K562 (cell line): ENCODE results near the gene RPL28. TPM values are rescaled to one million over a fixed set of nuclear protein-coding genes. Genes with fewer than 3 reads are reported as not detected.

ENCODE experiments used
- ATAC-seq: fragments of 200-7000 bp; cut with Tn5 transposase; 3 replicates; pipeline ENCODE4 v1.9.1; 2020; ENCODE audit warnings: moderate library complexity
- BruUV-seq: library from RNA; stranded (reverse); fragments of 400-500 nt; replicated peaks from 2 replicates; lab custom pipeline; 2021; lab: Mats Ljungman, UMichigan
- CTCF ChIA-PET: fragments of 300-600 bp; formaldehyde crosslinking; extraction: SDS; loops from one replicate; lab custom pipeline; 2021; ENCODE audit warnings: low intra/inter-chr PET ratio; lab: Yijun Ruan, JAX
- POLR2A ChIA-PET: fragments of 300-600, 350-650 bp; sonication (Branson Sonifier 250); formaldehyde crosslinking; extraction: SDS; loops from one replicate; lab custom pipeline; 2021; ENCODE audit warnings: antibody characterized with exemption, inconsistent platforms; lab: Yijun Ruan, JAX
- DNase-seq, 4 experiments: peaks; one replicate each; pipeline versions ENCODE4 v3.0.0 to v3.0.0-alpha.2; 2011 to 2018; ENCODE audit warnings: low spot score in 3 of 4, mixed read lengths in 3 of 4; ENCODE audit errors: extremely low read depth in 1 of 4
- FAIRE-seq: peaks from 2 replicates; lab custom pipeline; 2011; peaks lifted over from hg19 to GRCh38; lab: Jason Lieb, UNC
- H2AFZ ChIP-seq: 2 replicates; pipeline ENCODE4 v1.6.0; 2011; ENCODE audit warnings: low read depth, low read length, control low read depth, inconsistent platforms
- H3K27ac ChIP-seq: fragments of 200-600 bp; 3 replicates; pipeline ENCODE4 v1.8.0; 2011; ENCODE audit warnings: low read depth, mild to moderate bottlenecking, control low read depth, inconsistent platforms, low read length, moderate library complexity, mixed read lengths; ENCODE audit errors: extremely low read depth
- H3K27me3 ChIP-seq, 2 experiments: fragments of 300-600 bp in 1 of 2; 2 replicates in 1 of 2; 3 replicates in 1 of 2; pipeline versions ENCODE4 v1.6.0 to v1.8.0; 2011; ENCODE audit warnings: inconsistent platforms in 2 of 2, low read length in 2 of 2, mild to moderate bottlenecking in 1 of 2, mixed read lengths in 1 of 2, moderate library complexity in 1 of 2; ENCODE audit not compliant: control insufficient read depth in 2 of 2, insufficient read depth in 2 of 2
- H3K36me3 ChIP-seq: fragments of 300-600 bp; 3 replicates; pipeline ENCODE4 v1.8.0; 2011; ENCODE audit warnings: mild to moderate bottlenecking, low read length, inconsistent platforms; ENCODE audit not compliant: control insufficient read depth, insufficient read depth
- H3K4me1 ChIP-seq, 2 experiments: fragments of 200-600 bp in 1 of 2; replicated peaks in 1 of 2; 2 replicates in 1 of 2; 3 replicates in 1 of 2; pipeline versions ENCODE4 v1.5.1 to v1.8.0; 2011; ENCODE audit warnings: inconsistent platforms in 2 of 2, low read length in 2 of 2, mild to moderate bottlenecking in 1 of 2, mixed read lengths in 1 of 2, moderate library complexity in 1 of 2; ENCODE audit not compliant: control insufficient read depth in 2 of 2, insufficient read depth in 2 of 2
- H3K4me2 ChIP-seq: 2 replicates; pipeline ENCODE4 v1.6.1; 2011; ENCODE audit warnings: low read length, control low read depth, inconsistent platforms, mixed read lengths; ENCODE audit not compliant: insufficient read depth
- H3K4me3 ChIP-seq: fragments of 200-600 bp; sonication (generic), shearing (Covaris generic); 2 replicates; pipeline ENCODE4 v1.5.1; 2016; ENCODE audit warnings: control low read depth, inconsistent platforms
- H3K79me2 ChIP-seq: fragments of 200-600 bp; 3 replicates; pipeline ENCODE4 v1.8.0; 2011; ENCODE audit warnings: low read length, inconsistent platforms; ENCODE audit not compliant: control insufficient read depth, insufficient read depth
- H3K9ac ChIP-seq, 2 experiments: 2 replicates each; pipeline versions ENCODE4 v1.6.0 to v1.6.1; 2011; ENCODE audit warnings: low read depth in 2 of 2, low read length in 2 of 2, control low read depth in 1 of 2, inconsistent platforms in 1 of 2, mild to moderate bottlenecking in 1 of 2, mixed read lengths in 1 of 2; ENCODE audit not compliant: insufficient read depth in 1 of 2
- H3K9me1 ChIP-seq: one replicate; pipeline ENCODE4 v1.6.0; 2011; ENCODE audit warnings: inconsistent platforms, mild to moderate bottlenecking, low read length, moderate library complexity; ENCODE audit not compliant: control insufficient read depth, insufficient read depth
- H3K9me3 ChIP-seq: replicated peaks from 2 replicates; pipeline ENCODE4 v1.5.1; 2011; ENCODE audit warnings: low read depth, low read length, inconsistent platforms; ENCODE audit not compliant: control insufficient read depth, insufficient read depth
- H4K20me1 ChIP-seq: replicated peaks from 2 replicates; pipeline ENCODE4 v1.6.1; 2011; ENCODE audit warnings: low read length, inconsistent platforms, mixed read lengths; ENCODE audit not compliant: control insufficient read depth, insufficient read depth
- CBFA2T3 ChIP-seq: fragments of 450-650 bp; IDR thresholded peaks from 2 replicates; pipeline ENCODE4 v1.6.1; 2017
- NFIC ChIP-seq: fragments of 450-650 bp; IDR thresholded peaks from 2 replicates; pipeline ENCODE4 v1.6.1; 2017; ENCODE audit warnings: mild to moderate bottlenecking, inconsistent platforms
- RBFOX2 ChIP-seq: fragments of 200-400 bp; formaldehyde crosslinking; IDR thresholded peaks from 2 replicates; pipeline ENCODE4 v1.6.1; 2017; ENCODE audit warnings: low read depth, mild to moderate bottlenecking, low read length, moderate library complexity
- WGBS: fragments of 100-300 bp; shearing (Covaris generic); methylation state at CpG from one replicate; pipeline ENCODE4 v1.1.6; 2016; ENCODE audit warnings: low coverage, mixed read lengths; ENCODE audit not compliant: insufficient coverage; ENCODE audit errors: missing lambda C conversion rate; 5-methylcytosine and 5-hydroxymethylcytosine counted together
- in situ Hi-C: fragments of 300-500 bp; cut with MboI; formaldehyde crosslinking; loops from 4 replicates; pipeline ENCODE4 v1.15.0; 2018; ENCODE audit warnings: inconsistent platforms, mixed read lengths
- intact Hi-C: fragments of 100-400 bp; cut with micrococcal nuclease; formaldehyde crosslinking; loops from 2 replicates; pipeline ENCODE4 v1.14.2; 2022
- polyA plus RNA-seq, 8 experiments: library from polyadenylated mRNA; depleted of rRNA in 4 of 8; stranded (reverse) in 5 of 8; unstranded in 3 of 8; fragments of >200 nt; fragmentation: Nextera tagmentation in 2 of 8; fragmentation: Illumina TruSeq in 1 of 8; extraction: Ambion mirVana in 2 of 8; extraction: Trizol in 1 of 8; gene quantifications; 2 replicates each; pipeline versions ENCODE4 v1.2.1 to v1.2.3, GENCODE V29; 2011 to 2014; ENCODE audit warnings: inconsistent platforms in 1 of 8, missing spikeins in 1 of 8
- total RNA-seq, 7 experiments: library from RNA; depleted of rRNA in 6 of 7; stranded (reverse); fragments of >200 nt in 6 of 7; fragmentation: Illumina TruSeq in 2 of 7; extraction: Trizol in 2 of 7; gene quantifications; 2 replicates each; pipeline versions ENCODE4 v1.2.1 to v1.2.3, GENCODE V29; 2011 to 2021; ENCODE audit warnings: low replicate concordance in 1 of 7

RPL28 gene
- total and polyA plus RNA-seq, 9 of the 15 experiments (the other 6 are each of a cell fraction or from before 2014, with no cell fraction given): 124 to 3,106 (median 622) TPM

GRCh38 chr19:55345818-55346724 is 39.7 kb upstream of the RPL28 start:
- peaks cover 7 to 80% of the 10 kb centered on the region in 2 experiments; a peak in 4 of 5 replicates for H3K4me1 ChIP-seq
- peak; percentile 88 for TF ChIP-seq NFIC
- TF ChIP-seq RBFOX2: peak; percentile 57; the same call in 1 of the 2 replicates
- TF ChIP-seq CBFA2T3: no peak
- TF ChIP-seq, all 486 proteins: peak for 2
- Histone ChIP-seq H3K27me3 (no peaks in the 10 kb centered on the region), H3K36me3 (peaks cover 66% of the 10 kb centered on the region; the same call in 2 of the 3 replicates), H4K20me1 (peaks cover 6% of the 10 kb centered on the region; the same call in 1 of the 2 replicates), H3K9me1 (peaks cover 5% of the 10 kb centered on the region), H3K9ac (peak overlapping the region in 1 of 2 experiments; percentile 81; a peak in 2 of 4 replicates), H3K4me3 (no peak overlapping the region), H2AFZ (no peak overlapping the region), H3K4me2 (no peak overlapping the region), H3K27ac (no peak overlapping the region), H3K79me2 (peaks cover 12% of the 10 kb centered on the region), H3K9me3 (no peaks in the 10 kb centered on the region)
- DNase-seq (peak in 3 of 4 experiments; percentile 32 to 69 (median 61)), ATAC-seq (peak; percentile 24), FAIRE-seq (no peak)
- in situ Hi-C loops (no loop called here), intact Hi-C loops (no loop called here)
- WGBS: 84% methylated on average over 26 of the region's 43 CpGs
- no TSS peak for BruUV-seq
- POLR2A ChIA-PET: interaction anchor here (0.5 to 1.2 kb wide), 3 partner anchors 10 to 66 kb away, joined by 3 read pairs; partner anchors contain the start of gene HSPBP1
- CTCF ChIA-PET: no interaction called here
